ENCODE results near the gene HOGA1.
A peak's percentile ranks its signal among the peaks of the same experiment; 100 is the strongest.
"Not testable (repeated sequence)": the region's sequence is repeated elsewhere in the genome, so short reads cannot be mapped to it uniquely, and the experiment has no call there.

The HOGA1 gene

DNA sequence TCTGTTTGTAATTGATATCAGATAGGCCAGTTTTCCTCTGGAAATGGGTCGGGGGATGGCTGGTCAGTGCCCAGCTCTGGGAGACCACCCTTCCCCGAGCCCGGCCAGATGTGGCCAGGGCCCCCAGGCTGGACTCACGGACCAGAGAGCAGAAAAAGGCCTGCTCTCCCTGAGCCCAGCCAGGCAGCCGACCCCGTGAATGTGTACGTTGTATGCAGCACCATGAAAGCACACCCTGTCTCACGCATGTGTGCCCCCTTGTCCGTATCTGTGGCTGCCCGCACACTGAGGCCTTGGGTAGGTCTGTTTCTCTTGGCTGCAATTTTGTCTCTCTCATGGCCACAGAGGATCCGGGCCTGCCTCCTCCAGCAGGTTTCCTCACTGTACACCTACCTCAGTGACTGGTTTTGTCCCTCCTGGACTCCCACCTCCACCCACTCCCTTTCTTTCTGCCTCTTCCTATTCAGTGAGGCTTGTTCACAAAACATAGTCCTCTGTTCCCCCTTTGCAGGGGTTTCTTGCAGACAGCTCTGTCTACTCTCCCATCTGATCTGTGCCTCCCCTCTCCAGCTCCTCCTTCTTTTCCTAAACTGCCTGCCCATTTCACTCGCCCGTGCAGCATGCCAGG lies 35.2 kb upstream of the HOGA1 start:
- TF ChIP-seq, protein P1, sequence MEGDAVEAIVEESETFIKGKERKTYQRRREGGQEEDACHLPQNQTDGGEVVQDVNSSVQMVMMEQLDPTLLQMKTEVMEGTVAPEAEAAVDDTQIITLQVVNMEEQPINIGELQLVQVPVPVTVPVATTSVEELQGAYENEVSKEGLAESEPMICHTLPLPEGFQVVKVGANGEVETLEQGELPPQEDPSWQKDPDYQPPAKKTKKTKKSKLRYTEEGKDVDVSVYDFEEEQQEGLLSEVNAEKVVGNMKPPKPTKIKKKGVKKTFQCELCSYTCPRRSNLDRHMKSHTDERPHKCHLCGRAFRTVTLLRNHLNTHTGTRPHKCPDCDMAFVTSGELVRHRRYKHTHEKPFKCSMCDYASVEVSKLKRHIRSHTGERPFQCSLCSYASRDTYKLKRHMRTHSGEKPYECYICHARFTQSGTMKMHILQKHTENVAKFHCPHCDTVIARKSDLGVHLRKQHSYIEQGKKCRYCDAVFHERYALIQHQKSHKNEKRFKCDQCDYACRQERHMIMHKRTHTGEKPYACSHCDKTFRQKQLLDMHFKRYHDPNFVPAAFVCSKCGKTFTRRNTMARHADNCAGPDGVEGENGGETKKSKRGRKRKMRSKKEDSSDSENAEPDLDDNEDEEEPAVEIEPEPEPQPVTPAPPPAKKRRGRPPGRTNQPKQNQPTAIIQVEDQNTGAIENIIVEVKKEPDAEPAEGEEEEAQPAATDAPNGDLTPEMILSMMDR (IDR thresholded peaks at IDR 0.05; ENCODE audit: insufficient read depth, low read depth, low read length, missing control alignments): no peak
- no peak for DNase-seq (ENCODE audit: low read depth)
- no peak overlapping the region for H3K4me3 ChIP-seq (ENCODE audit: low read length)

DNA sequence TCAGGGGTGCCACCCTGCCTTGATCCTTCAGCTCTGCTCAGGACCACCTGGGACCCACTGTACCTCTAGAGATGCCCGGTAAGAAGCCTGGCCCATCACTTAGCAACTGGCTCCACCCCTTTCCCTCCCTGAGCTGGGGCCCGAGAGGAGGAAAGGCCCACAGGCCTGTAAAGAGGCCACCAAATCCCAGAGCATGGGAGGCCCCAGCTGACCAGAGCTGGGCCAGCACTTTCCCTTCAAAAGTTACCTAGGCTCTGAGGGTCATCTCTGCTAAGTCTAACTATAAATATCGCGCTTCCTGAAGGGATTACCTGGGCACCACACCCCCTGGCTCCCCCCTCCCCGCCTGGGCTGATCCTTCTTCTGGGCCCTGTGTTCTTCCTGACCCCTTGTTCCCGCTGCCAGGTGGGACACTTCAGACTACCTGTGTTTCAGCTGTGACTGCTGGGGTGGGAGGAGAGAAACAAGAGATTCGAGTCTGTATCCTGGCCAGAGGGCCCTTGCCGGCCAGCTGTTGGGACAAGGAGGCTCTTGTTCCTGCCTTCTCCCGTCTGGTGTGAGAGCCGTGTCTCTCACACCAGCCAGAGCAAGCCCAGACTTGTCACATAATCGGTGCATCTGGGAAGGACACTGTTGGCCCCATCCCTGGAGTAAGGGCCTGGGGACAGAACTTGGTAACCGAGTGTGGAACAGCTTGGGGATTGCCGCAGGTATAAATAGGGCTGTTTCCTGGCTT lies 34.4 kb upstream of the HOGA1 start:
- TF ChIP-seq, protein P1 (IDR thresholded peaks at IDR 0.05; ENCODE audit: insufficient read depth, low read depth, low read length, missing control alignments): no peak
- peak; percentile 73 for DNase-seq (ENCODE audit: low read depth)
- no peak overlapping the region for H3K4me3 ChIP-seq (ENCODE audit: low read length)

DNA sequence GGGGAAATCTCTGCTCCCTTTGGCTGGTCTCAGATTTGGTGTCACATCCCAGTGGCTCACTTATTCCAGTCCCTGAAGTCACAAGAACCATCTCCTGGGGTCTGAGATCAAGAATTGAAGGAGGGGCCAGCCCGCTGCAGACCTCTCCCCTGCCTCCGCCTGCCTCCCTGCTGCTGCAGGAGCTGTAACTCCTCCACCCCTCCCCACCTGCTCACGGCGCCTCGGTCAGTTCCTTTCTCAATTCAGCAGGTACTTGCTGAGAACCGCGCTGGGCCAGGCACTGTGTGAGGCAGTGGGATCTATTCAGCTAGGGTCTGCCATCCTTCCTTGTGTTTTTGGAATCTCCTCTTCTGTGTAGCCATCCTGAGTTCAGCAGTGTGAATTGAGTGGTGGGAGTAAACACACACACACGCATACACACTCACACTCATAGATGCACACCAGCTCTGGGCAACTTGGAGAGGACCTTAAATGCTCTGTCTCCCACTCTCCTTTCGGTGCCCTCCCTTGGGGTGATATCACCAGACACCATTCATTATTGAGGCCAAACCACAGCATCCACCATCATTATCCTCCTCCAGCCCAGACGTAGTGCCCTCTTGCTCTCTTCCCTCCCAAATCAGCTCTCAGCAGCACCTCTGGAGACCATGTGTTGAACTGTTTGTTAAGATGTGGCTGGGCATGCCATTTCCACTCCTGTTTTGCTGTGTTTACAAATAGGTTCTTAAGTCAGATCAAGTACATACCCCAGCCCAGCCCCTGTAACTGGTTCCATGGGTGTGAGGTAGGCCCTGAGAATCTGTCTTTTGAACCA lies 33.6 kb upstream of the HOGA1 start:
- no peak overlapping the region for H3K4me3 ChIP-seq (ENCODE audit: low read length)
- DNase-seq (ENCODE audit: low read depth): no peak
- TF ChIP-seq, protein P1 (IDR thresholded peaks at IDR 0.05; ENCODE audit: insufficient read depth, low read depth, low read length, missing control alignments): no peak

DNA sequence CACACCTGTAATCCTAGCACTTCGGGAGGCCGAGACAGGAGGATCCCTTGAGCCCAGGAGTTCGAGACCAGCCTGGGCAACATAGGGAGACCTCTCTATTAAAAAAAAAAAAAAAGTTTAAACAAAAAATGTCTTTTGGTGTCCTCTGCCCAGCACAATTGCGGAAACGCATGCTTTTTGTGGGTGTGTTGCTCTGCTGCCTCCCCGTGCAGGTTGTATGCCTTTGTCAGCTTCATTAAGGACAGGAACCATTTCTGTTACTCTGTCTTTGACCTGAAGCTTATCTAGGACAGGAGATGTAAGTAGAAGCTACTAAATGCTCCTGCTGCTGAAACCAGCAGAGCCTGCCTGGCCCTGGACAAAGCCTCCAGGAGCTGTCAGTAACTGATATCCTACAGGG lies 32.9 kb upstream of the HOGA1 start:
- TF ChIP-seq, protein P1 (IDR thresholded peaks at IDR 0.05; ENCODE audit: insufficient read depth, low read depth, low read length, missing control alignments): no peak
- no peak overlapping the region for H3K4me3 ChIP-seq (ENCODE audit: low read length)
- DNase-seq (ENCODE audit: low read depth): no peak

DNA sequence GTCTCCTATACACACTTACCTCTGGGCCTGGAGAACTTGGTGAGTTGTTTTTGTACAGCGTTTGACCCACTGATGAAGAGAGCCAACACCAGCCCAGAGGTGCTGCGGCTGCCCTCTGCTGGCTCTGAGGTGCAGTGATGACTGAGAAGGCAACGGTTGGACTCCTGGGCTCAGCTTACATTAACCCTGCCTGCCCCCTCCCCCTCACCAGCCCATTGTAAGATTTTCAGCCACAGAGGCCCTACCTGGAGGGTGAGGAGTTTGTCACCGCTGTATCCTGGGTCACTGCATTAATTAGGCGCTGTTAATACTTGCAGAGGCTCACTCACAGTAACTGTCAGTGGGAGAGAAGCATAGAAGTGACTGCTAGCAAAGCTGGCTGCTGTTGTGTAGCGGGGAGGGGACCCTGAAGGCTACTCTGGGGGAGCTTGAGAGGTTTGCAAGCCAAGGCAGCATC lies 30.6 kb upstream of the HOGA1 start:
- no peak overlapping the region for H3K4me3 ChIP-seq (ENCODE audit: low read length)
- TF ChIP-seq, protein P1 (IDR thresholded peaks at IDR 0.05; ENCODE audit: insufficient read depth, low read depth, low read length, missing control alignments): peak; percentile 97
- DNase-seq (ENCODE audit: low read depth): peak; percentile 78

DNA sequence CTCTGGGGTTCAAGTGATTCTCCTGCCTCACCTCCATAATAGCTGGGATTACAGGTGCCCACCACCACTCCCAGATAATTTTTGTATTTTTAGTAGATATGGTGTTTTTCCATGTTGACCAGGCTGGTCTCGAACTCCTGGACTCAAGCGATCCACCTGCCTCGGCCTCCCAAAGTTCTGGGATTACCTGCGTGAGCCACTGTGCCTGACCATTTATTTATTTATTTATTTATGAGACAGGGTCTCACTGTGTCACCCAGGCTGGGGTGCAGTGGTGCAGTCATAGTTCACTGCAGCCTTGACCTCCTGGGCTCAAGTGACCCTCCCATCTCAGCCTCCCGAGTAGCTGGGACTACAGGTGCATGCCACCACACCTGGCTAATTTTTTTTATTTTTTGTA lies 29.9 kb upstream of the HOGA1 start:
- not testable (repeated sequence) for DNase-seq (ENCODE audit: low read depth); H3K4me3 ChIP-seq (ENCODE audit: low read length)

DNA sequence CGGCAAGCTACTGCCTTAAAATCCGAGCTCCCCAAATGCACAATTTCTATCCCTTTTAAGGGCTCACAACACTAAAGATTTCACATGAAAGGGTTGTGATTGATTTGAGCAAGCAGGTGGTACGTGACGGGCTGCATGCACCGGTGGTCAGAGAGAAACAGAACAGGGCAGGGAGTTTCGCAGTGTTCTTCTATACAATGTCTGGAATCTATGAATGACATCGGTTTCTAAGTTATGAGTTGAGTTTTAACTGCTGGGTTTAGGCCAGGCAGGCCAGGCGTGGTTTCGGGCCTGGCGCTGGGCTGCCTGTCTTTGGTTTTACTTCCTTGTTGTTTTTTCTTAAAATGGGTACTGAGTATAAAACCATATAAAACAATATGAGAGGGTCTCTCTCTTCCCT lies 28.6 kb upstream of the HOGA1 start:
- DNase-seq (ENCODE audit: low read depth); H3K4me3 ChIP-seq (ENCODE audit: low read length): not testable (repeated sequence)

DNA sequence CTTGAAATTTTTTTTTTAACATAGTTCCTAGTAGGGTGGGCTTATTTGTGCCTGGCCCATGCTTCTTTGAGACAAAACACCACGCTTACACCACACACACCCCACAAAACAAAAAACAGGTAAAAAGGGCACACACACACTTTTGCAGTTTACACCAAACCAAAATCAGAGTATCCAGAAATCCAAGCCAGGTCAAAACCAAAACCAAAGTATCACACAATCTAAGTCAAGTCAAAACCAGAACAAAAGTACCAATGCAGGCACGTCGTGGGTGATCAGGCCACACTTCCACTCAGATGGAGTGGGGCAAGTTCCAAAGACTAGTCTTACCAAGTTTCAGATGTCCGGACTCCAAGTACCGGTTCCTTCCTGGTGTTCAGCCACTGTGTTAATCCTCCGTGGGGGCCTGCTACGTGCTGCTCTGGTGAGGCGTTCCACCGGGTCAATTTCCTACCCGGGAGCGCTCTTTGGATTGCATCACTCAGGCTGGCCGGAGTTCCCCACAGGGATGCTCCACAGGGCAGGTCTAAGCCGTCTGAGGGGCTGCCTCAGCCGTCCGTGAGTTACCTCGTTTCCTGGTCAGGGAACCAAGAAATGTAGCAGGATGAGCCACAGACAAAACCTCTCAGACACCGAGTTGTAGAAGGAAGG lies 23.3 kb upstream of the HOGA1 start:
- not testable (repeated sequence) for H3K4me3 ChIP-seq (ENCODE audit: low read length)

DNA sequence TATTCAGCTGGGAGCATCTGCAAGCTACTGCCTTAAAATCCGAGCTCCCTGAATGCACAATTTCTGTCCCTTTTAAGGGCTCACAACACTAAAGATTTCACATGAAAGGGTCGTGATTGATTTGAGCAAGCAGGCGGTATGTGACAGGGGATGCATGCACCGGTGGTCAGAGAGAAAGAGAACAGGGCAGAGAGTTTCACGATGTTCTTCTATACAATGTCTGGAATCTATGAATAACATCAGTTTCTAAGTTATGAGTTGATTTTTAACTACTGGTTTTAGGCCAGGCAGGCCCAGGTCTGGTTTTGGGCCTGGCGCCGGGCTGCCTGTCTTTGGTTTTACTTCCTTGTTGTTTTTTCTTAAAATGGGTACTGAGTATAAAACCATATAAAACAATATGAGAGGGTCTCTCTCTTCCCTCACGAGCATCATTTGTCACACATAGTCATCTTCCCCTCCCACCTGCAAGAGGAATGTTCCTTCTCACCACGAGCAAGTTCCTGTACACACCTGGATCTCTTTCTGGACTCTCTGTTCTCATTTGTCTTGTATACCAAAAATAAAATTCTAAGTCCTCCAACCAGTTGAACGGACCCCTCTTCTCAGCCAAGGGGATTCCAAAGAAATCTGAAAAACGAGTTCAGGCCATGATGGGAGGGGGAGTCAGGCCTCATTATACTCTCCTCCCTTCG lies 22.7 kb upstream of the HOGA1 start:
- not testable (repeated sequence) for DNase-seq (ENCODE audit: low read depth); H3K4me3 ChIP-seq (ENCODE audit: low read length)

More for the DNA sequence above, 23.3 kb upstream of the HOGA1 start:
- DNase-seq (ENCODE audit: low read depth): not testable (repeated sequence)

DNA sequence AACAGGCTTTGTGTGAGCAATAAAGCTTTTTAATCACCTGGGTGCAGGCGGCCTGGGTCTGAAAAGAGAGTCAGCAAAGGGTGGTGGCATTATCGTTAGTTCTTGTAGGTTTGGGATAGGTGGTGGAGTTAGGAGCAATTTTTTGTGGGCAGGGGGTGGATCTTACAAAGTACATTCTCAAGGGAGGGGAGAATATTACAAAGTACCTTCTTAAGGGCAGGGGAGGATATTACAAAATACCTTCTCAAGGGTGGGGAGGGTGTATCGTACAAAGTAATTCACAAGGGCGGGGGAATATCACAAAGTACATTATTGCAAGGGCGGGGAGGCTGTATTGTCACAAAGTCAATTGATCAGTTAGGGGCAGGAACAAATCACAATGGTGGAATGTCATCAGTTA lies 21.9 kb upstream of the HOGA1 start:
- DNase-seq (ENCODE audit: low read depth); H3K4me3 ChIP-seq (ENCODE audit: low read length): not testable (repeated sequence)
